Keratinocyte (primary cell): ENCODE data around the gene DGLUCY. TPM values are rescaled to one million over a fixed set of nuclear protein-coding genes. Genes with fewer than 3 reads are reported as not detected.

Experiments used
- DNase-seq: peaks from one replicate; pipeline ENCODE4 v3.0.0-alpha.2; 2011; ENCODE audit warnings: low read depth, missing footprints, low spot score
- FAIRE-seq: peaks from 2 replicates; lab custom pipeline; 2011; peaks lifted over from hg19 to GRCh38; lab: Jason Lieb, UNC
- H2AFZ ChIP-seq: 2 replicates; pipeline ENCODE4 v1.6.0; 2012; ENCODE audit warnings: low read length, control low read depth, inconsistent platforms; ENCODE audit not compliant: control insufficient read depth
- H3K27ac ChIP-seq: 2 replicates; pipeline ENCODE4 v1.5.1; 2011; ENCODE audit warnings: low read length; ENCODE audit not compliant: control insufficient read depth, insufficient read depth
- H3K27me3 ChIP-seq: 3 replicates; pipeline ENCODE4 v1.6.0; 2011; ENCODE audit warnings: low read length; ENCODE audit not compliant: control insufficient read depth, insufficient read depth; ENCODE audit errors: extremely low read depth
- H3K36me3 ChIP-seq, 2 experiments: 2 replicates in 1 of 2; 3 replicates in 1 of 2; pipeline ENCODE4 v1.5.1; 2011; ENCODE audit warnings: low read length in 2 of 2, mild to moderate bottlenecking in 1 of 2; ENCODE audit not compliant: control insufficient read depth in 2 of 2, insufficient read depth in 2 of 2; ENCODE audit errors: extremely low read depth in 1 of 2
- H3K4me1 ChIP-seq: 3 replicates; pipeline ENCODE4 v1.5.1; 2011; ENCODE audit warnings: low read length; ENCODE audit not compliant: control insufficient read depth, insufficient read depth; ENCODE audit errors: extremely low read depth
- H3K4me2 ChIP-seq: 3 replicates; pipeline ENCODE4 v1.6.0; 2011; ENCODE audit warnings: low read depth, low read length; ENCODE audit not compliant: control insufficient read depth, insufficient read depth; ENCODE audit errors: extremely low read depth
- H3K4me3 ChIP-seq, 3 experiments: fragments of 200-600 bp in 1 of 3; sonication (generic) in 1 of 3; 2 replicates in 2 of 3; 3 replicates in 1 of 3; pipeline ENCODE4 v1.5.1; 2011 to 2016; ENCODE audit warnings: low read length in 3 of 3, mild to moderate bottlenecking in 3 of 3, control low read depth in 2 of 3, inconsistent platforms in 1 of 3, low read depth in 1 of 3, mixed read lengths in 1 of 3, mixed run types in 1 of 3, moderate library complexity in 1 of 3; ENCODE audit not compliant: control insufficient read depth in 2 of 3, insufficient read depth in 2 of 3; ENCODE audit errors: extremely low read depth in 1 of 3
- H3K79me2 ChIP-seq: 2 replicates; pipeline ENCODE4 v1.6.0; 2012; ENCODE audit warnings: low read length; ENCODE audit not compliant: control insufficient read depth, insufficient read depth
- H3K9ac ChIP-seq: 3 replicates; pipeline ENCODE4 v1.6.0; 2011; ENCODE audit warnings: low read length; ENCODE audit not compliant: control insufficient read depth, insufficient read depth; ENCODE audit errors: extremely low read depth
- H3K9me1 ChIP-seq: 3 replicates; pipeline ENCODE4 v1.6.0; 2011; ENCODE audit warnings: low read length; ENCODE audit not compliant: control insufficient read depth, insufficient read depth; ENCODE audit errors: extremely low read depth
- H3K9me3 ChIP-seq: 2 replicates; pipeline ENCODE4 v1.5.1; 2012; ENCODE audit warnings: low read depth, low read length; ENCODE audit not compliant: control insufficient read depth
- H4K20me1 ChIP-seq: 3 replicates; pipeline ENCODE4 v1.6.0; 2011; ENCODE audit warnings: low read length; ENCODE audit not compliant: control insufficient read depth, insufficient read depth; ENCODE audit errors: extremely low read depth
- CTCF ChIP-seq, 3 experiments: IDR thresholded peaks in 1 of 3; conservative IDR thresholded peaks in 1 of 3; optimal IDR thresholded peaks in 1 of 3; 2 replicates in 2 of 3; 3 replicates in 1 of 3; pipeline versions ENCODE3 to v1.5.1; 2011; ENCODE audit warnings: low read length in 3 of 3, mild to moderate bottlenecking in 3 of 3, moderate library complexity in 2 of 3, control low read depth in 1 of 3, inconsistent platforms in 1 of 3; ENCODE audit not compliant: insufficient read depth in 2 of 3; ENCODE audit errors: extremely low read depth in 1 of 3
- EZH2 ChIP-seq: IDR thresholded peaks from one replicate; pipeline ENCODE4 v1.6.1; 2012; ENCODE audit warnings: inconsistent platforms, mild to moderate bottlenecking, low read length, moderate library complexity
- dilution Hi-C: fragments of 300-500 bp; cut with MboI; formaldehyde crosslinking; loops from one replicate; pipeline ENCODE4 v1.7.0; 2020; ENCODE audit warnings: low sequenced_read_pairs; ENCODE audit not compliant: extremely low pct_ligation_motif_present
- polyA plus RNA-seq, 5 experiments: library from polyadenylated mRNA; depleted of rRNA in 3 of 5; stranded (reverse) in 3 of 5; stranded (forward) in 1 of 5; unstranded in 1 of 5; fragments of >200 nt; gene quantifications; 1 replicate in 1 of 5; 2 replicates in 3 of 5; 3 replicates in 1 of 5; pipeline versions ENCODE4 v1.2.1 to v1.2.3, GENCODE V29; 2011 to 2012; ENCODE audit warnings: missing spikeins in 2 of 5, low read depth in 1 of 5, low replicate concordance in 1 of 5

The DGLUCY gene
- polyA plus RNA-seq, 1 donor (not counting 4 experiments of a cell fraction or from before 2014, with no cell fraction given): 19.4 TPM

- Histone ChIP-seq H3K27ac (peak overlapping the region; percentile 14), H3K36me3 (peaks cover 0 to 3% of the 10 kb centered on the region in 2 experiments), H3K9me3 (no peaks in the 10 kb centered on the region), H4K20me1 (no peaks in the 10 kb centered on the region), H3K4me3 (no peak overlapping the region), H3K9ac (no peak overlapping the region), H2AFZ (no peak overlapping the region), H3K4me1 (peaks cover 9% of the 10 kb centered on the region), H3K79me2 (no peaks in the 10 kb centered on the region), H3K27me3 (no peaks in the 10 kb centered on the region), H3K9me1 (no peaks in the 10 kb centered on the region), H3K4me2 (no peak overlapping the region)
- dilution Hi-C loops: no loop called here
- FAIRE-seq (peak; percentile 94), DNase-seq (peak; percentile 71)
- TF ChIP-seq CTCF (optimal IDR thresholded peaks at IDR 0.05 in 1 of 3, IDR thresholded peaks at IDR 0.05 in 1 of 3, conservative IDR thresholded peaks at IDR 0.05 in 1 of 3; ENCODE audit: extremely low read depth in 1 of 3, insufficient read depth in 2 of 3, low read length in 3 of 3) (no peak), EZH2 (no peak)
These were observed 35.6 kb downstream of the DGLUCY start for GRCh38 chr14:91149462-91149861.

GRCh38 chr14:91152499-91152898 is 38.6 kb downstream of the DGLUCY start:
- FAIRE-seq: no peak
- dilution Hi-C loops: loop anchor here (25.0 kb wide), 1 partner anchor 135 kb away; no protein-coding TSS in a partner anchor
- H3K79me2 ChIP-seq: no peaks in the 10 kb centered on the region
- H3K36me3 ChIP-seq: peaks cover 0 to under 1% of the 10 kb centered on the region in 2 experiments
- peaks cover 14% of the 10 kb centered on the region for H3K4me1 ChIP-seq
- no peak for DNase-seq
- no peak overlapping the region for H3K4me2 ChIP-seq
- no peak overlapping the region for H3K9ac ChIP-seq
- TF ChIP-seq EZH2 (no peak), CTCF (optimal IDR thresholded peaks at IDR 0.05 in 1 of 3, IDR thresholded peaks at IDR 0.05 in 1 of 3, conservative IDR thresholded peaks at IDR 0.05 in 1 of 3; ENCODE audit: extremely low read depth in 1 of 3, insufficient read depth in 2 of 3, low read length in 3 of 3) (no peak)
- H2AFZ ChIP-seq: no peak overlapping the region
- H4K20me1 ChIP-seq: no peaks in the 10 kb centered on the region
- no peak overlapping the region for H3K4me3 ChIP-seq
- H3K9me3 ChIP-seq: no peaks in the 10 kb centered on the region
- H3K9me1 ChIP-seq: no peaks in the 10 kb centered on the region
- no peak overlapping the region for H3K27ac ChIP-seq
- H3K27me3 ChIP-seq: no peaks in the 10 kb centered on the region
